Omental fat pad (tissue), 4 donors: Measurements from ENCODE around the gene TMEM132E. TPM values are rescaled to one million over a fixed set of nuclear protein-coding genes. Genes with fewer than 3 reads are reported as not detected.

Source experiments
- ATAC-seq: fragments of 150-250 bp; one replicate; pipeline ENCODE4 v1.9.1; 2016; ENCODE audit warnings: mild to moderate bottlenecking, moderate library complexity; ENCODE audit not compliant: low FRiP score
- DNase-seq: peaks from one replicate; pipeline ENCODE4 v3.0.0-alpha.2; 2019; ENCODE audit warnings: low spot score
- CTCF ChIP-seq, 3 donors: fragments of 450-650 bp; IDR thresholded peaks; one replicate each; pipeline ENCODE4 v1.5.1; 2016 to 2017; ENCODE audit warnings: antibody characterized with exemption in 3 of 3, mild to moderate bottlenecking in 3 of 3, moderate library complexity in 2 of 3
- total RNA-seq, 4 donors: library from RNA; depleted of rRNA; stranded (reverse); fragments of >200 nt; gene quantifications; one replicate each; pipeline ENCODE4 v1.1.0, GENCODE V29; 2016

Gene TMEM132E
- total RNA-seq, 4 donors from 2014 or later, result 0.13 to 0.19 TPM; not detected in 2

- no peak for TF ChIP-seq CTCF (IDR thresholded peaks at IDR 0.05)
- DNase-seq (no peak), ATAC-seq (no peak)
Observed at GRCh38 chr17:34658811-34659560, 79.6 kb downstream of the TMEM132E start.

DNA sequence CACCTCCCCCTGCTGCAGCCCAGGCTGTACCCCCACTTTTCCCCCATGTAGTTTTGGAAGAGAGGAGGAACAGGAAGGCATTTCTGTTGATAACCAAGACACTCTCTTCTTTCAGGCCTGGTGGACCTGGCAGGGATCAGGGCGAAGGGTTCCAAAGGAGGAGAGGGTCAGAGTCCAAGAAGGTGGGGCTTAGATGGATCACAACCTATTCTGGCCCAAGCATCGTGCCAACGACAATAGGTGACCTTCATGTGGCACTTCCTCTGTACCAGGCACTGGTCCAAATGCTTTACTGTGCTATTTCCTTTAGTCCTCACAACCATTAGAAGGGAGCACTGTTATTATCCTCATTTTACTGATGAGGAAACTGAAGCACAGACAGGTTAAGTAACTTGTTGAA, 84.3 kb downstream of the TMEM132E start:
- no peak for DNase-seq
- no peak for ATAC-seq
- no peak for TF ChIP-seq CTCF (IDR thresholded peaks at IDR 0.05)

GRCh38 chr17:34665150-34665806, 85.9 kb downstream of the TMEM132E start:
- no peak for TF ChIP-seq CTCF (IDR thresholded peaks at IDR 0.05)
- ATAC-seq (no peak), DNase-seq (no peak)

- DNase-seq (no peak), ATAC-seq (no peak)
- TF ChIP-seq CTCF (IDR thresholded peaks at IDR 0.05), result no peak
Observed at GRCh38 chr17:34665819-34666763, 86.7 kb downstream of the TMEM132E start.

- TF ChIP-seq CTCF (IDR thresholded peaks at IDR 0.05), result no peak
- no peak for ATAC-seq
- no peak for DNase-seq
Observed at GRCh38 chr17:34667656-34668055, 88.3 kb downstream of the TMEM132E start.

GRCh38 chr17:34668206-34668605, 88.8 kb downstream of the TMEM132E start:
- TF ChIP-seq CTCF (IDR thresholded peaks at IDR 0.05), result no peak
- DNase-seq, result no peak
- no peak for ATAC-seq
